ENCODE measurements around the gene GAL3ST3.

- no peak for TF ChIP-seq CTCF (conservative IDR thresholded peaks at IDR 0.05; ENCODE audit: low read length)
- no peak for TF ChIP-seq EZH2phosphoT487 (IDR thresholded peaks at IDR 0.05; ENCODE audit: borderline replicate concordance, low read depth, low read length)
Measured at GRCh38 chr11:66026017-66026529, 22.9 kb downstream of the GAL3ST3 start, which contains the start of gene CATSPER1.
